Hepatocyte (in vitro differentiated cells): ENCODE results near the gene TRMT61A. TPM values are rescaled to one million over a fixed set of nuclear protein-coding genes. Genes with fewer than 3 reads are reported as not detected.
"Not testable (repeated sequence)": the region's sequence is repeated elsewhere in the genome, so short reads cannot be mapped to it uniquely, and the experiment has no call there.

ENCODE experiments used
- DNase-seq: peaks from one replicate; pipeline ENCODE4 v3.0.0-alpha.2; 2016; ENCODE audit warnings: low spot score
- H2AFZ ChIP-seq: fragments of 200-600 bp; sonication (generic); 2 replicates; pipeline ENCODE4 v1.6.0; 2016; ENCODE audit warnings: antibody characterized with exemption, mild to moderate bottlenecking
- H3K27ac ChIP-seq: fragments of 200-600 bp; sonication (generic); 2 replicates; pipeline ENCODE4 v1.5.1; 2016; ENCODE audit warnings: mild to moderate bottlenecking
- H3K27me3 ChIP-seq: fragments of 200-600 bp; sonication (generic); 2 replicates; pipeline ENCODE4 v1.6.1; 2016
- H3K36me3 ChIP-seq: fragments of 200-600 bp; sonication (generic); replicated peaks from 2 replicates; pipeline ENCODE4 v1.5.1; 2016; ENCODE audit warnings: low read depth; ENCODE audit not compliant: insufficient read depth
- H3K4me1 ChIP-seq: fragments of 200-600 bp; sonication (generic); 2 replicates; pipeline ENCODE4 v1.5.1; 2016; ENCODE audit warnings: mild to moderate bottlenecking, moderate library complexity; ENCODE audit not compliant: insufficient read depth
- H3K4me2 ChIP-seq: fragments of 200-600 bp; sonication (generic); 2 replicates; pipeline ENCODE4 v1.6.0; 2016
- H3K4me3 ChIP-seq: fragments of 200-600 bp; sonication (generic); 2 replicates; pipeline ENCODE4 v1.5.1; 2016; ENCODE audit warnings: mild to moderate bottlenecking
- H3K79me2 ChIP-seq: fragments of 200-600 bp; sonication (generic); 2 replicates; pipeline ENCODE4 v1.6.0; 2017; ENCODE audit warnings: mild to moderate bottlenecking
- H3K9me2 ChIP-seq: fragments of 200-600 bp; sonication (generic); replicated peaks from 2 replicates; pipeline ENCODE4 v1.6.0; 2017; ENCODE audit warnings: mild to moderate bottlenecking; ENCODE audit not compliant: insufficient read depth
- H3K9me3 ChIP-seq: fragments of 200-600 bp; sonication (generic); 2 replicates; pipeline ENCODE4 v1.5.1; 2016; ENCODE audit warnings: low read depth, mild to moderate bottlenecking
- H4K20me1 ChIP-seq: fragments of 200-600 bp; sonication (generic); 2 replicates; pipeline ENCODE4 v1.6.0; 2016; ENCODE audit warnings: mild to moderate bottlenecking; ENCODE audit not compliant: insufficient read depth, poor library complexity, severe bottlenecking
- CTCF ChIP-seq: fragments of 200-600 bp; sonication (generic); IDR thresholded peaks from 2 replicates; pipeline ENCODE4 v1.5.1; 2016; ENCODE audit warnings: antibody characterized with exemption, mild to moderate bottlenecking; ENCODE audit not compliant: poor library complexity
- EZH2 ChIP-seq: fragments of 200-600 bp; sonication (generic); IDR thresholded peaks from 2 replicates; pipeline ENCODE4 v1.6.1; 2016; ENCODE audit warnings: antibody characterized with exemption, mild to moderate bottlenecking, borderline replicate concordance
- EZH2phosphoT487 ChIP-seq: fragments of 200-600 bp; sonication (generic); IDR thresholded peaks from one replicate; pipeline ENCODE4 v1.6.1; 2018; ENCODE audit warnings: antibody characterized with exemption, mild to moderate bottlenecking, low read depth, moderate library complexity; ENCODE audit not compliant: unreplicated experiment, severe bottlenecking
- WGBS: methylation state at CpG from one replicate; pipeline ENCODE4 v1.1.6; 2016; ENCODE audit warnings: low lambda C conversion rate; ENCODE audit errors: missing lambda C conversion rate; 5-methylcytosine and 5-hydroxymethylcytosine counted together
- polyA plus RNA-seq: library from polyadenylated mRNA; unstranded; fragments of >200 nt; fragmentation: Nextera tagmentation; extraction: Ambion mirVana; gene quantifications from 2 replicates; pipeline ENCODE4 v1.2.1, GENCODE V29; 2016
- total RNA-seq: library from RNA; depleted of rRNA; stranded (reverse); fragments of >200 nt; gene quantifications from 2 replicates; pipeline ENCODE4 v1.2.3, GENCODE V29; 2014

The TRMT61A gene
- total and polyA plus RNA-seq, 2 experiments from 2014 or later = 8.9 to 13.2 TPM

- no peaks in the 10 kb centered on the region for H3K36me3 ChIP-seq
- 96% methylated on average over 16 of the region's 16 CpGs for WGBS
- no peaks in the 10 kb centered on the region for H3K79me2 ChIP-seq
- H3K9me3 ChIP-seq = no peaks in the 10 kb centered on the region
- no peak overlapping the region for H3K4me2 ChIP-seq
- DNase-seq = no peak
- H3K4me1 ChIP-seq = no peaks in the 10 kb centered on the region
- H4K20me1 ChIP-seq = no peaks in the 10 kb centered on the region
- H3K27ac ChIP-seq = no peak overlapping the region
- no peak overlapping the region for H2AFZ ChIP-seq
- TF ChIP-seq EZH2phosphoT487 (no peak), EZH2 (no peak), CTCF (no peak)
- H3K4me3 ChIP-seq = no peak overlapping the region
- no peaks in the 10 kb centered on the region for H3K9me2 ChIP-seq
- H3K27me3 ChIP-seq = no peaks in the 10 kb centered on the region
These were observed 20.3 kb upstream of the TRMT61A start for GRCh38 chr14:103508521-103509329.

GRCh38 chr14:103509864-103510723 is 18.9 kb upstream of the TRMT61A start:
- Histone ChIP-seq H3K9me2 (no peaks in the 10 kb centered on the region), H3K36me3 (no peaks in the 10 kb centered on the region), H3K4me2 (no peak overlapping the region), H4K20me1 (no peaks in the 10 kb centered on the region), H3K4me1 (no peaks in the 10 kb centered on the region), H3K79me2 (no peaks in the 10 kb centered on the region), H3K9me3 (no peaks in the 10 kb centered on the region), H3K4me3 (no peak overlapping the region), H3K27ac (no peak overlapping the region), H2AFZ (no peak overlapping the region), H3K27me3 (no peaks in the 10 kb centered on the region)
- TF ChIP-seq EZH2phosphoT487 (no peak), EZH2 (no peak), CTCF (no peak)
- WGBS = 95% methylated on average over 11 of the region's 11 CpGs
- no peak for DNase-seq

- Histone ChIP-seq H3K9me2 (no peaks in the 10 kb centered on the region), H3K79me2 (no peaks in the 10 kb centered on the region), H3K36me3 (no peaks in the 10 kb centered on the region), H2AFZ (no peak overlapping the region), H4K20me1 (no peaks in the 10 kb centered on the region), H3K9me3 (no peaks in the 10 kb centered on the region), H3K4me2 (no peak overlapping the region), H3K27ac (no peak overlapping the region), H3K27me3 (no peaks in the 10 kb centered on the region), H3K4me3 (no peak overlapping the region), H3K4me1 (no peaks in the 10 kb centered on the region)
- 95% methylated on average over 26 of the region's 26 CpGs for WGBS
- TF ChIP-seq EZH2phosphoT487 (no peak), CTCF (no peak), EZH2 (no peak)
- DNase-seq = no peak
These were observed 18.0 kb upstream of the TRMT61A start for GRCh38 chr14:103510724-103511693.

GRCh38 chr14:103512180-103512579 is 16.8 kb upstream of the TRMT61A start:
- not testable (repeated sequence) for H3K9me2 ChIP-seq, H3K4me3 ChIP-seq, H3K9me3 ChIP-seq, DNase-seq, H3K27me3 ChIP-seq, H3K4me1 ChIP-seq, H4K20me1 ChIP-seq, H2AFZ ChIP-seq, H3K36me3 ChIP-seq, H3K27ac ChIP-seq, H3K79me2 ChIP-seq, H3K4me2 ChIP-seq
- WGBS = 98% methylated on average over 5 of the region's 8 CpGs
